GM10847 (cell line): ENCODE data around the gene MMP25.
A peak's percentile ranks its signal among the peaks of the same experiment; 100 is the strongest.

Experiments
- POLR2A ChIP-seq: IDR thresholded peaks from 2 replicates; pipeline ENCODE4 v1.6.1; 2011; ENCODE audit not compliant: insufficient read length; ENCODE audit errors: extremely low read depth

The MMP25 gene

DNA sequence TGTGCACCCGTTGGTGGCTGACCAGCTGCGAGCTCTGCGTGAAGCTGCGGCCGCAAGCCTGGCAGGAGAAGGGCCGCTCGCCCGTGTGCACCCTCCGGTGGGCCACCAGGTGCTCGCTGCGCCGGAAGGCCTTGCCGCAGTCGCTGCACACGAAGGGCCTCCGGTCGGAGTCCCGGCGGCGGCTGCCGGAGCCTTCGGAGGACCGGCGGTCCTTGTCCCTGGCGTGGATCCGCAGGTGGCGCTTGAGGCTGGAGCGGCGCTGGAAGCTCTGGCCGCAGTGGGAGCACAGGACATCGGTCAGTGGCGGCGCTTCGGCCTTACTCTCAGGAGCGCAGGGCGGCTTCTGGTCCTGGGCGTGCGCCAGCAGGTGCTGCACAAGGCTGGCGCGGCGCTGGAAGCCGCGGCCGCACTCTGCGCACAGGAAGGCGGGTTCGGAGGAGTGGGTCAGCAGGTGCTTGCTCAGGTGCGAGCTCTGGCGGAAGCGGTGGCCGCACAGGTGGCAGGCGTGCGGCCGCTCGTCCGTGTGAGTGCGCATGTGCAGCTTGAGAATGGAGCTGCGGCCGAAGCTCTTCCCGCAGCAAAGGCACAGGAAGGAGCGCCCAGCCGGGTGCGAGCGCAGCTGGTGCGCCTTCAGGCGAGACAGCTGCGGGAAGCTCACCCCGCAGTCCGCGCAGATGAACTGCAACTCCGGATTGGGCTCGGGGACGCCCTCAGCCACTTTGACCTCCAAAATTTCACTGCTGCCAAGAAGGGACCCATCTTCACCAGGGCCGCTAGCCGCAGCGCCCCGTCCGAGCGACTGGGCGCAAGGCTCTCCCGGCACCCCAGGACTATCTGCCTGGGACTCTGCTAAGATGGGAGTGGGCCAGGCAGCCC is 43.6 kb downstream of the MMP25 start:
- no peak for TF ChIP-seq POLR2A

DNA sequence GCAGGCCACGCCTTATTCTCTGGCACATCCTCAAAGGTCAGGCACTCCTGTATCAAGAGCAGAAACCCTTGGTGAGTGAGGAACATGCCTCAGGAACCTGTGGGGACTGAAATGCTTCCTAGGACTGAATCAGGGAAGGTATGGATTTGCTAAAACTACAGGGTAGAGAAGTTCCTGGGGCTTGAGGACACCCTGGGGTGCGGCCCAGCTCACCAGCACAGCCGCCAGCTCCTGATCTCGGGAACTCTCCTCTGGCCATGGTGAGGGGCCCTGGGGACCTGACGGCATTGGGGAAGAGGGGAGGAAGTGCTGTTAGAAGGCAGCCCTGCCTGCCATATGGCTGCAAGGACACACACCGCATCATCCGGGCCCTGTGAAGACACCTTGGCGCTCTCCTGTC is 45.2 kb downstream of the MMP25 start:
- TF ChIP-seq POLR2A, result no peak

DNA sequence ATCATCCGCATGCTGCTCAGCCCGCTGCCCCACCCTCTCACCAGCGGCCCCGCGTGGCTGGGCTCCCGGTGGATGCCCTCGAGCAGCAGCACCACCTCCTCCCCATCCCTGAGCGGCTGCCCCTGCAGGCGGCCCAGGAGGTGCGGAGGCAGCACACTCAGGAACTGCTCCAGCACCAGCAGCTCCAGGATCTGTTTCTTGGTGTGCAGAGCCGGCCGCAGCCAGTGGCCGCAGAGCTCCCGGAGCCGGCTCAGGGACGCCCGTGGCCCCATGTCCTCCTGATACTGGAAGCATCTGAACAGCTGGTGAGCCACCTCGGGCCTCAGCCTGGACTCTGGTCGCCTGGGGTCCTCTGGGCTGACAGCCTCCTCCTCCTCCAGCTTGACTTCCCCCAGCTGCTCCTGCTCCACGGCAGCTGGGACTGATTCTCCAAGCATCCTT is 46.2 kb downstream of the MMP25 start:
- no peak for TF ChIP-seq POLR2A

DNA sequence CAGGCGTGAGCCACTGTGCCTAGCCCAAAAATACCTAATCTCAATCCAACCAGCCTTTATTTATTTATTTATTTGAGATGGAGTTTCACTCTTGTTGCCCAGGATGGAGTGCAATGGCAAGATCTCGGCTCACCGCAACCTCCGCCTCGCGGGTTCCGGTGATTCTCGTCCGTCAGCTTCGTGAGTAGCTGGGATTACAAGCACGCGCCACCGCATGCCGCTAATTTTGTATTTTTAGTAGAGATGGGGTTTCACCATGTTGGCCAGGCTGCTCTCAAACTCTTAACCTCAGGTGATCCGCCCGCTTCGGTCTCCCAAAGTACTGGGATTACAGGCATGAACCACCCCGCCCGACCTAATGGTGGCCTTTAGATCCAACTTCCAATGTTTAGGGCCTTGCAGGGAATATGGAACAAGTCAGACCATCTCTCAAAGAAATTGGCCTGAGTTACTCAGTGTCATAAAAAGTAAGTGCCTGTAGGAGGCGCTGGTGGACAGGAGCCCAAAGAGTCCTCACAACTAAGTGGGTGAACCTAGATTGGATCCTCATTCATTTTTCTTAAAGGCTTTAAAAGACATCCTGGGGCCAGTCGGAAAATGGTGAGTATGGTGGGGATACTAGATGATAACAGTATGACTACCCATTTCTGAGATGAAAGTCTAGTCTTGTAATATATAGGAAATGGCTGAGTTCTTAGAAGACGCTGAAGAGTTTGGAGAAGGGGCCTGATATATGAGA is 48.1 kb downstream of the MMP25 start:
- TF ChIP-seq POLR2A, result no peak

DNA sequence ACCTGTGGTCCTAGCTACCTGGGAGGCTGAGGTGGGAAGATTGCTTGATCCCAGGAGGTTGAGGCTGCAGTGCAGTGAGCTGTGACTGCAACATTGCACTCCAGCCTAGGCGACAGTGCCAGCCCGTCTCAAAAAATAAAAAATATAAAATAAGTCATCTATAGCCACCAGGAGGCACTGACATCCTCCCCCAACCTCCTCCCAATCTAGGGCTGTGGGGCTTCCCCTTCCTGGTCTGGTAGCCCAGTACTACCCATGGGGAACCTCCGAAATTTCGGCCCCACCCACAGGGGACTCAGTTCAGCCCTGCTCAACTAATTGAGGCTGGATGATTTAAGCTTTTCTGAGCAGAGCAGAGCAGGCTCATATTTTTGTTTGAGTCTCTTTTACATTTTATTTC is 49.5 kb downstream of the MMP25 start:
- TF ChIP-seq POLR2A, result no peak

DNA sequence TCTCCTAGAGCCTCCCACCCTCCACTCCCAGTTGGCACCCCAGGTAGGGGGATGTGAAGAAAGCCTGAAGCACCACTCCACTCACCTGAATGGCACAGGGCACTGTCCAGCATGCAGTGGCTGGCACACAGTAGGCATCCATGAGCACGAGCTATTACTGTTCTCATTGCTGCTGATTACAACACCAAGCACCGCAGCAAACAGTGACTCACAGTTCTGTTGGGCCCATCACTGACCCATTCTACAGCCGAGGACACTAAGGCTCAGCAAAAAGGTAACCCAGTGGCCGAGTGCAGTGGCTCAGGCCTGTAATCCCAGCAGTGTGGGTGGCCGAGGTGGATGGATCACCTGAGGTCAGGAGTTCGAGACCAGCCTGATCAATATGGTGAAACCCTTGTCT is 50.0 kb downstream of the MMP25 start:
- TF ChIP-seq POLR2A, result no peak

DNA sequence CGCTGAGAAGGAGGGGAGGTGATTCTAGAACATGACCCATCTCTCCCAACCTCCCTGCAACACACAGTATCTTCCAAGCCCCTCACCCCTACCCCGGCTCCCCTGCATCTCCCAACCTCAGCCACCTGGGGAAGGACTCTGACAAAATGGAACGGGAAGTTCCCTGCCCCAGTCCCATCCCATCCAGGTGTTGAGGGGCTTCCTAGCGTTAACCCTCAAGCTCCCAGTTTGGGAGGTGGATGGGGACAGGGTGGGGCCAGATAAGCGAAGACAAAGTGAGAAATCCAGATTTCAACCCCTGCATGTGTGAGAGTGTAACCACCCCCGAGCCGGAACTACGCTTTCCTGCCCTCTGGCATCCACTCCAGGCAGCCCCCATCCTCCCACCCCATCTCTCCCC is 50.9 kb downstream of the MMP25 start:
- no peak for TF ChIP-seq POLR2A

DNA sequence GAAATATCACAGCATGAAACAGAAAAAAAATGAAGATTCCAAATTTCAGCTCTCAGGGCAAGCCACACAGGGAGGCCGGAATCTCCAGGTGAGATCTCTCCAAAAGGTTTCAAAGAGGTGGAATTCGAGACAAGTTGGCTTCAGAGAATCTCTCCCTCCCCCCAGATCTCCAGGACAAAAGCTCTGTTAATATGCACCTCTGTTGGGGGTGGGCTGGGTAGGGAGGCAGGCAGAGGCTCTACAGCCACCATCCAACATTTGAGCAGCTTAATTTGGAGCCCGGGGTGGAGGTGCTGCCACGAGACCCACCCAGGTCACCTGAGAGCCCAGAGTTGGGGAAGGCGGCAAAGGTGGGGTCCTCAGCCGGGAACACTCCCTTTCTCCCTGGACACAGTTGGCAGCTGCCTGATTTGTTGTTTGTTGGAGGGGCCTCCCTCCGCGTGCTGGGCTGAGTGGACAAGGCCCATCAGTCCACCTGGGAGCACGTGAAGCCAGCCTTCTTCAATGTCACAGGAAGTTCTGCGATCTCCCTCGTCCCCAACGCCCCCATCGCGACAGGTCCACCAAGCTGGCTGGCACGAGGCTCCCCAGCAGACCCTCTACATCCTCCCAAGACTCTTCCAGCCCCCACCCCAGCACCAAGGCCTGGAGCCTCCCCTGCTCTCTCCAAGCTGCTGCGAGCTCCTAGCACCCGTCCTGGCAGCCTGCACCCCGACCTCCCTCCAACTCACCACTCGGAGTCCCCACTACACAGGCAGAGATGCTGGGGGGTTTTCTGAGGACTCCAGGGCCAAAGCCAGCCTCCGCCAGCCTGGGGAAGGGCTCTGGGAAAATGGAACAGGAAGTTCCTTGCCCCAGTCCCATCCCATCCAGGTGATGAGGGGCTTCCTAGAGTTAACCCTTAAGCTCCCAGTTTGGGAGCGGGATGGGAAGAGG is 52.4 kb downstream of the MMP25 start, which contains the start of gene ZSCAN10:
Gene ZSCAN10, minus strand, starts transcription at position 836 of the 936 bp plus-strand sequence. CDS start 6,357 bp downstream, outside the sequence.
- no peak for TF ChIP-seq POLR2A

DNA sequence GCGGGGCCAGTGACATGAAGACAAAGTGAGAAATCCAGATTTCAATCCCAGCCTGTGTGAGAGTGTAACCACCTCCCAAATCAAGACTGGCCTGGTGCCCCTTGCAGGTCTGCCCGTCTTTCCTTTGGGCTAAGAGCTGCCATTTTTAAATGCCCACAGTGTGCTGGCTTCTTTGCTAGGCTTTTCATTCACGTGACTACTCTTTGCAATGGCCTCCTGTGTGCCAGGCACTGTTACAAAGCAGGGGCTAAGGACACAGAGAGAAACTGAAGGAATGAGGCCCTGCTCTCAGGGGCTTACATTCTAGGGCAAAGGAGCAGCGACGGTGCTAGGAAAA is 53.0 kb downstream of the MMP25 start:
- no peak for TF ChIP-seq POLR2A

DNA sequence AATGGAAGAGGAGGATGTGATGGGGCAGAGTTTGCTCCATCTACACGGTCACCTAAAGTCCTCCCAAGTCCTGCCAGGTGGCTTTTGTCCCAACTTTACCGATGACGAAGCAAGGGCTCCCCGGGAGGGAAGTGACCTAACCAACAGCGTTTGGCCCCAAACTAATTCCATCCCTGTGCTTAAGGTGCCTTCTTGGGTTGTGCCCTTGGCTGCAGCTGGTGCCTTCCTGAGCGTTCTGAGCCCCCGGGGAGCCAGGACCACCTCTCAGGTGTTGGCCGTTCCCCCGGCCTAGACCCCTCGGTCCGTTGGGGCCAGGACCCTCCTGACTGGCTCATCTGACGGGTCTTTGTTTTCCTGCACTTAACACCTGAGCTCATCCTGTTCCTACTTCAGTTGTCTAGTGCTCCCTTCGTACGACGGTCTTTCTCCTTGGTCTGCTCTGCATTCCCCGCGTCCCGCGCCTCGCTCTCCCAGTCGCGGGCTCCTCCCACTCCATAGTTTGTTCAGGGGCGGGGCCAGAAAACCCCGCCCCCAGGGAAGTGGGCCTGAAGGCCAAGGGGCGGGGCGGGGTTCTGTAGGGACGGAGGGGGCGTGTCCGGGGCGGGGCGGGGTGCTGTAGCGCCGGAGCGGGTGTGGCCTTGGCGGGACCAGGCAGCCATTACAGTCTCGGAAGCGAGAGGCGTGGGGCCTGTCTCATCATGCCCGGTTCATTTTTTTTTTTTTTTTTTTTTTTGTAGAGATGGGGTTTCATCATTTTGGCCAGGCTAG is 53.6 kb downstream of the MMP25 start:
- TF ChIP-seq POLR2A, result no peak

DNA sequence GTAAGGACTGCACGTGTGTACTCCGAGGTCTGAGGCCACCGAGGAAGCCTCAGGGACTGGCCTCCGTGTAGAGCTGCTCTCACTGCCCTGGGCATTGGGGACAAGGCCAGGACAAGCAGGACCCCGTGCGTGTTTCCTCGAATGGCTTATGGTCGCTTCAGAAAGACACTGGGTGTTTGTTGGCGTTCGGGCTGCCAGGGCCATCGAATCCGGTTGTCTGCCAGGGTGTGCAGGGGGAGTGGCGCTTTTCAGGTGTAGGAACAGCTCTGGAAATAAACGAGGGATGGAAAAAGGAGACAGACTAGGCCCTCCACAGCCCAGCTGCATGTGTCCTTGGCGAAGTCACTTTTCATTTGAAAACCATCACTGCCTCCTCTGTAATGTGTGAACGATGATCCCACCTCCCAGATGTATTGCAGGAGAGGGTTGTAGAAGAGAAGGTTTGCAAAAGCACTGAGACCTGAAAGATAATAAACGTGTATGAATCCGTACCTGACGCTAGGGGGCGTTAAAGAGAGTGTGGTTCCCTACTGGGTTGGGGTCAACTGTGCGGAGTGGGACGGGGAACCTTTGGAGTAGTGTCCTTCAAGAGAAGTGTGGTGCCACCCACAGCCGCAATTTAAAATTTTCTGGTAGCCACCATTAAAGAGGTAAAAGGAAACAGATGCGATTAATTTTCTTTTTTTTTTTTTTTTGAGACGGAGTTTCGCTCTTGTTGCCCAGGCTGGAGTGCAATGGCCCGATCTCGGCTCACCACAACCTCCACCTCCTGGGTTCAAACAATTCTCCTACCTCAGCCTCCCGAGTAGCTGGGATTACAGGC is 54.9 kb downstream of the MMP25 start:
- no peak for TF ChIP-seq POLR2A

DNA sequence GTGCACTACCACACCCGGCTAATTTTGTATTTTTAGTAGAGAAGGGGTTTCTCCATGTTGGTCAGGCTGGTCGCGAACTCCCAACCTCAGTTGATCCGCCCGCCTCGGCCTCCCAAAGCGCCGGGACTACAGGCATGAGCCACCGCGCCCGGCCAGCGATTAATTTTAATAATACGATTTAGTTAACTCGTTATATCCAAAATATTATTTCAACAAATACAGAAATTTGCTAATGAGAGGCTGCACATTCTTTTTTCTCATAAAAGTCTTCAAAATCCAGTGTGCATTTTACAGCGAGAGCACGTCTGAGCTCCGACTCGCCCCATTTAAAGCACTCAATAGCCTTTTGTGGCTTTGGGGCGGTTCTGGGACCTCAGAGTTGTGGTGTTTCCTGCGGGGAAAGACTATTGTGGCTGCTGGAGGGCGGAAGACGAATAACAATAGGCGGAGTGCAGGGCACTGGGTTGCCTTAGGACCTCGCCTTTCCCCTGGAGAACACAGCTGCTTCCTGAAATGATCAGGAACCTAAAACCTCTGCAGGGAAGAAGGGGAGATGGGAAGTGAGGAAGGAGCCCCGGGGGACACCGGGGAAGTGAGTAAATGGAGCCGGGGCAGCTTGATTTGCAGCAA is 55.6 kb downstream of the MMP25 start:
- no peak for TF ChIP-seq POLR2A

DNA sequence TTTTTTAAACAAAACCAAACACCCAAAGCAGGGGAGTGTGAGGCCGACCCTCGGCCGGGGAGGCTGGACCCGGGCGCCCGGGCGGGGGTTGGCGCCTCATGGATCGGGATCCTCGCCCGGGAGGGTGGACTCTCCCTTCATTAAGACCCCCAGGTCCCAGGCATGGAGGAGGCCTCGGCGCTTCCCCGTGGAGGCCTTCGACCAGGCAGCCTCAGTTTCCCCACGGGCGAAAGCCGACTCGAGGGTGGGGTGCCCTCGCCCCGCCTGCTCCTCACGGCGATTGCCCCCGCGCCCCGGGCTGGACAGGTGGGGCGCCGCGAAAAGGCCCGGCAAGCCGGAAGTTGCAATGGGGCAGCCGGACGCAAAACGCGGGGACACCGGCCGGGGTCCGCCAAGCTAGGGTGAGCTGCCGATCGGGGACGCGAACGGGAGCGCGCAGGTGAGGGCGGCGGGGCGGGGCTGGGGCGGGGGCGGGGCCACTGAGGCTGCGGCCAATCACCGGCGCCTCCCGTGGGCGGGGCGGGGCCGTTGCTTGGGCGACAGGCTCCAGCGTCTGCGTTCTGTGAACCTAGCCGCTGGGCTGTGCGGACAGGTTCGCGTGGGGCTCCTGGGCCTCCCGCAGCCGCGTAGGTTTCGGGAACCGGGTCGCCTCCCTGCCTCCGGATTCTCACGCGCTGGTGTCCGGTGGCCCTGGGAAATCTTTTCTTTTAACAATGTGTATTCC is 60.0 kb downstream of the MMP25 start:
- TF ChIP-seq POLR2A, result peak; percentile 73
